K562 (cell line): Measurements from ENCODE around the gene TRIM44. TPM values are rescaled to one million over a fixed set of nuclear protein-coding genes. Genes with fewer than 3 reads are reported as not detected.
A peak's percentile ranks its signal among the peaks of the same experiment; 100 is the strongest.

ENCODE experiments used
- ARID3A ChIP-seq: IDR thresholded peaks from 2 replicates; pipeline ENCODE4 v1.6.1; 2012; ENCODE audit warnings: low read depth, low read length, improper control_type of control experiment, borderline replicate concordance
- BCOR ChIP-seq: fragments of 450-650 bp; IDR thresholded peaks from 2 replicates; pipeline ENCODE4 v1.6.1; 2016
- CTCF ChIP-seq, 3 experiments: IDR thresholded peaks in 2 of 3; conservative IDR thresholded peaks in 1 of 3; 2 replicates each; pipeline ENCODE4 v1.5.1; 2011 to 2012; ENCODE audit warnings: low read length in 3 of 3, mild to moderate bottlenecking in 3 of 3, control low read depth in 2 of 3, improper control_type of control experiment in 1 of 3, inconsistent platforms in 1 of 3, low read depth in 1 of 3, mixed read lengths in 1 of 3, moderate library complexity in 1 of 3; ENCODE audit not compliant: insufficient read depth in 2 of 3
- DNMT1 ChIP-seq: fragments of 450-650 bp; IDR thresholded peaks from 2 replicates; pipeline ENCODE4 v1.6.1; 2016; ENCODE audit warnings: antibody characterized with exemption, mild to moderate bottlenecking
- GATAD2B ChIP-seq: fragments of 450-650 bp; IDR thresholded peaks from 2 replicates; pipeline ENCODE4 v1.6.1; 2017; ENCODE audit warnings: mild to moderate bottlenecking, borderline replicate concordance
- HDAC8 ChIP-seq: fragments of 450-650 bp; IDR thresholded peaks from 2 replicates; pipeline ENCODE4 v1.6.1; 2016; ENCODE audit warnings: mild to moderate bottlenecking, missing genetic modification characterization, moderate library complexity, missing compliant biosample characterization
- HOXB6 ChIP-seq: fragments of 250-450 bp; sonication (Bioruptor Pico); IDR thresholded peaks from 2 replicates; pipeline ENCODE4 v1.5.1; 2022; ENCODE audit warnings: mild to moderate bottlenecking, borderline replicate concordance
- IRF2 ChIP-seq: sonication (generic); formaldehyde crosslinking; IDR thresholded peaks from 2 replicates; pipeline ENCODE4 v1.8.1; 2022; ENCODE audit warnings: mild to moderate bottlenecking, missing genetic modification reagents
- ZNF124 ChIP-seq: sonication (generic); formaldehyde crosslinking; IDR thresholded peaks from 2 replicates; pipeline ENCODE4 v1.8.1; 2022; ENCODE audit warnings: missing genetic modification reagents
- ZNF639 ChIP-seq, 2 experiments: fragments of 200-800 bp in 1 of 2; sonication (Bioruptor generic) in 1 of 2; sonication (generic) in 1 of 2; formaldehyde crosslinking in 1 of 2; IDR thresholded peaks in 1 of 2; conservative IDR thresholded peaks in 1 of 2; 2 replicates each; pipeline versions ENCODE4 v1.5.0 to v1.6.1; 2016 to 2020; ENCODE audit warnings: missing compliant biosample characterization in 1 of 2, missing genetic modification characterization in 1 of 2, missing genetic modification reagents in 1 of 2
- ZSCAN29 ChIP-seq: fragments of 450-650 bp; IDR thresholded peaks from 2 replicates; pipeline ENCODE4 v1.6.1; 2017
- polyA plus RNA-seq, 8 experiments: library from polyadenylated mRNA; depleted of rRNA in 4 of 8; stranded (reverse) in 5 of 8; unstranded in 3 of 8; fragments of >200 nt; fragmentation: Nextera tagmentation in 2 of 8; fragmentation: Illumina TruSeq in 1 of 8; extraction: Ambion mirVana in 2 of 8; extraction: Trizol in 1 of 8; gene quantifications; 2 replicates each; pipeline versions ENCODE4 v1.2.1 to v1.2.3, GENCODE V29; 2011 to 2014; ENCODE audit warnings: inconsistent platforms in 1 of 8, missing spikeins in 1 of 8
- total RNA-seq, 7 experiments: library from RNA; depleted of rRNA in 6 of 7; stranded (reverse); fragments of >200 nt in 6 of 7; fragmentation: Illumina TruSeq in 2 of 7; extraction: Trizol in 2 of 7; gene quantifications; 2 replicates each; pipeline versions ENCODE4 v1.2.1 to v1.2.3, GENCODE V29; 2011 to 2021; ENCODE audit warnings: low replicate concordance in 1 of 7

Gene TRIM44
- total and polyA plus RNA-seq, 9 of the 15 experiments (the other 6 are each of a cell fraction or from before 2014, with no cell fraction given) = 8.3 to 105 (median 37.2) TPM

- TF ChIP-seq ZNF124 (CRISPR knock-in tag) (no peak), BCOR (no peak), ZNF639 (CRISPR knock-in tag; conservative IDR thresholded peaks at IDR 0.05 in 1 of 2, IDR thresholded peaks at IDR 0.05 in 1 of 2) (no peak), DNMT1 (no peak), IRF2 (CRISPR knock-in tag) (no peak), HDAC8 (tag) (no peak), ZSCAN29 (no peak), ARID3A (peak; percentile 75; the same call in 1 of the 2 replicates), HOXB6 (CRISPR knock-in tag) (no peak), CTCF (IDR thresholded peaks at IDR 0.05 in 2 of 3, conservative IDR thresholded peaks at IDR 0.05 in 1 of 3; ENCODE audit: insufficient read depth in 2 of 3, low read depth in 1 of 3, low read length in 3 of 3) (peak; percentile 51 to 80 (median 65); a peak in 5 of 6 replicates), GATAD2B (no peak)
Observed at GRCh38 chr11:35615921-35616900, 46.4 kb upstream of the TRIM44 start (continued).
